Lung (tissue), 12 donors: Measurements from ENCODE around the gene EMC8. TPM values are rescaled to one million over a fixed set of nuclear protein-coding genes. Genes with fewer than 3 reads are reported as not detected.

ENCODE experiments used
- ATAC-seq: fragments of 200-7000 bp; cut with Tn5 transposase; one replicate; pipeline ENCODE4 v1.9.1; 2020; ENCODE audit warnings: moderate number of reproducible peaks; ENCODE audit not compliant: insufficient read depth, low FRiP score
- DNase-seq, 3 donors: peaks; one replicate each; pipeline ENCODE4 v3.0.0-alpha.2; 2013 to 2017
- H3K27ac ChIP-seq, 2 donors: one replicate each; pipeline ENCODE4 v1.5.1; 2013; ENCODE audit warnings: mild to moderate bottlenecking in 2 of 2, moderate library complexity in 2 of 2, control low read depth in 1 of 2, inconsistent platforms in 1 of 2, low read depth in 1 of 2, low read length in 1 of 2
- H3K27me3 ChIP-seq, 3 donors: one replicate each; pipeline ENCODE4 v1.5.1; 2013; ENCODE audit warnings: low read length in 2 of 3; ENCODE audit not compliant: control insufficient read depth in 3 of 3, insufficient read depth in 3 of 3
- H3K36me3 ChIP-seq, 4 donors: one replicate each; pipeline ENCODE4 v1.5.1; 2013; ENCODE audit warnings: low read length in 4 of 4, mild to moderate bottlenecking in 1 of 4, moderate library complexity in 1 of 4; ENCODE audit not compliant: control insufficient read depth in 4 of 4, insufficient read depth in 4 of 4
- H3K4me1 ChIP-seq, 5 donors: one replicate each; pipeline ENCODE4 v1.5.1; 2013; ENCODE audit warnings: low read length in 5 of 5, mild to moderate bottlenecking in 2 of 5, moderate library complexity in 1 of 5; ENCODE audit not compliant: control insufficient read depth in 5 of 5, insufficient read depth in 5 of 5
- H3K4me3 ChIP-seq: one replicate; pipeline ENCODE4 v1.5.1; 2013; ENCODE audit warnings: mild to moderate bottlenecking, control low read depth, moderate library complexity
- H3K9ac ChIP-seq, 2 donors: one replicate each; pipeline ENCODE4 v1.5.1; 2013; ENCODE audit warnings: low read length in 2 of 2, control low read depth in 1 of 2; ENCODE audit not compliant: insufficient read depth in 1 of 2
- H3K9me3 ChIP-seq, 4 donors: one replicate each; pipeline ENCODE4 v1.5.1; 2013; ENCODE audit warnings: low read length in 3 of 4, mild to moderate bottlenecking in 1 of 4, moderate library complexity in 1 of 4; ENCODE audit not compliant: control insufficient read depth in 4 of 4, insufficient read depth in 3 of 4
- WGBS, 2 donors: extraction: QIAGEN DNeasy Blood & Tissue Kit; methylation state at CpG; one replicate each; pipeline ENCODE4 v1.1.7; 2013; 5-methylcytosine and 5-hydroxymethylcytosine counted together
- polyA plus RNA-seq, 2 donors: library from polyadenylated mRNA; stranded (reverse); fragments of 200-250 nt; gene quantifications; one replicate each; pipeline ENCODE4 v1.2.1, GENCODE V29; 2013
- total RNA-seq, 2 donors: library from RNA; depleted of rRNA in 1 of 2; stranded (reverse); fragments of >200 nt in 1 of 2; gene quantifications; one replicate each; pipeline ENCODE4 v1.2.1, GENCODE V29; 2014 to 2021
- TF ChIP-seq, protein P1 (sequence below): IDR thresholded peaks from 2 replicates; pipeline ENCODE4 v1.5.1; 2012; ENCODE audit warnings: mild to moderate bottlenecking; ENCODE audit errors: control extremely low read depth, extremely low read depth
- donor health status: control.
- donor health status: control.
- donor health status: Bipolar disorder and iron deficiency.
- donor health status: healthy.
- donor health status: DM: yes; HTN: yes; CAD: no.

The EMC8 gene
- total and polyA plus RNA-seq, 4 donors, result 10.5 to 26.8 (median 17.5) TPM

DNA sequence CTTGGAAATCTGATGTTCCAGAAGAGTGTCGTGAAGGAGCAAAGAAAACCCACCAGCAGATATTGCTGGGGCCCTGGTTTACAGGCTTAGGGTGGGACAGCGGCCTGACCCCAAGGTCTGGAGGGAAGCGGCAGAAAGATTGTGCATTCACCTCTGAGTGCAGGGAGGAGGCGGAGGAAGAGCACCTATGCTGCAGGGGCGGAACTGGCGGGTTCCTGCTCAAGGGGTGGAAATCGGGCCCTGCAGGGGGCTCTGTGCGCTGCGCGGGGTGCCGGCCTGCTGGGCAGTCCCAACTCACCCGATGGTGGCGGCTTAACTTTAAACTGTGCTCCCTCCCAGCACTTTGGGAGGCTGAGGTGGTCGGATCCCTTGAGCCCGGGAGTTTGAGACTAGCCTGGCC lies 47.7 kb upstream of the EMC8 start:
- H3K9me3 ChIP-seq, result no peaks in the 10 kb centered on the region
- TF ChIP-seq, protein P1, sequence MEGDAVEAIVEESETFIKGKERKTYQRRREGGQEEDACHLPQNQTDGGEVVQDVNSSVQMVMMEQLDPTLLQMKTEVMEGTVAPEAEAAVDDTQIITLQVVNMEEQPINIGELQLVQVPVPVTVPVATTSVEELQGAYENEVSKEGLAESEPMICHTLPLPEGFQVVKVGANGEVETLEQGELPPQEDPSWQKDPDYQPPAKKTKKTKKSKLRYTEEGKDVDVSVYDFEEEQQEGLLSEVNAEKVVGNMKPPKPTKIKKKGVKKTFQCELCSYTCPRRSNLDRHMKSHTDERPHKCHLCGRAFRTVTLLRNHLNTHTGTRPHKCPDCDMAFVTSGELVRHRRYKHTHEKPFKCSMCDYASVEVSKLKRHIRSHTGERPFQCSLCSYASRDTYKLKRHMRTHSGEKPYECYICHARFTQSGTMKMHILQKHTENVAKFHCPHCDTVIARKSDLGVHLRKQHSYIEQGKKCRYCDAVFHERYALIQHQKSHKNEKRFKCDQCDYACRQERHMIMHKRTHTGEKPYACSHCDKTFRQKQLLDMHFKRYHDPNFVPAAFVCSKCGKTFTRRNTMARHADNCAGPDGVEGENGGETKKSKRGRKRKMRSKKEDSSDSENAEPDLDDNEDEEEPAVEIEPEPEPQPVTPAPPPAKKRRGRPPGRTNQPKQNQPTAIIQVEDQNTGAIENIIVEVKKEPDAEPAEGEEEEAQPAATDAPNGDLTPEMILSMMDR, result no peak
- 81 to 83% methylated on average over 15 of the region's 15 CpGs for WGBS, 2 donors
- ATAC-seq (no peak), DNase-seq (no peak)
- peaks cover 0 to 13% (median 8%) of the 10 kb centered on the region in 5 donors for H3K4me1 ChIP-seq
- peaks cover 0 to 3% (median 0%) of the 10 kb centered on the region in 3 donors for H3K27me3 ChIP-seq
- no peak overlapping the region for H3K4me3 ChIP-seq
- no peak overlapping the region for H3K27ac ChIP-seq
- H3K36me3 ChIP-seq, result no peaks in the 10 kb centered on the region
- H3K9ac ChIP-seq, result no peak overlapping the region

DNA sequence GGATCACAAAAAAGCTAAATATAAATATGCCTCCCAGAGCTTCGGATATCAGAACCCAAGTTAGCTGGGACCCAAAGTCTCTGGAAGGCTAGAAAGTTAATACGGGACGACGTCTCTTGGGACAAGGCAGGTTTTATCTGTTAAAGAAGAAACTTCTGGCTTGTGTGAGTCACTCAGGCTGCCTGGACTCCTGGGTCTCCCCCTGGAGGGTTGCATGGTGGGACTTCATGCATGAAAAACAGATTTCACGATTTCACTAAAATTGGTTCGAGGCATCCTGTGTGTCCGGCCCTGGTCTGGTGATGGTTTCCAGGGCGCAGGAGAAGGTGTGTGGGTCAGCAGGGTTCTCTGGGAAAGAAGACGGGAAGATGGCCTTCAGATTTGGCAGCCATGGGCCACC lies 47.1 kb upstream of the EMC8 start:
- no peak for DNase-seq
- TF ChIP-seq, protein P1, result no peak
- no peak overlapping the region for H3K9ac ChIP-seq
- H3K36me3 ChIP-seq, result no peaks in the 10 kb centered on the region
- no peak overlapping the region for H3K4me3 ChIP-seq
- ATAC-seq, result no peak
- H3K4me1 ChIP-seq, result peaks cover 0 to 13% (median 8%) of the 10 kb centered on the region in 5 donors
- WGBS, 2 donors, result 94 to 95% methylated on average over 9 of the region's 9 CpGs
- no peak overlapping the region for H3K27ac ChIP-seq
- no peaks in the 10 kb centered on the region for H3K9me3 ChIP-seq
- peaks cover 0 to under 1% (median 0%) of the 10 kb centered on the region in 3 donors for H3K27me3 ChIP-seq

DNA sequence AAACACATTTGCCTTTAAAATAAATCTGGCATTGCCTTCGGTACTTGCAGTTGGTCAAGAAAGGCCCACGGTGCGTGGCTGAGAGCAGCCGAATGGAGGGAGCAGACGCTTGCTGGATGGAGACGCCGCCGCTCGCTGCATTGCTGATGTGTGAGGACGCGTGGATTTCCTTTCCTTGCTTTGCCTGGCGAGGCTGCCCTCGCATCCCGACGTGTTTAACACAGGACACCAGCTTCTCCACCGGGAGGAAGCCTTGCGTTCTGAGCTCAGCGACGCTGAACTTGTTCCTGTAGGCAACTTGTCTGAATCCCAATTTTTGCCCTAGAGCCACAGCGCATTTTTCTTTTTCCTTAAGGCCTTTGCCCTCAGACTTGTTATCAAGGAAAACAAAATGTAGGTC lies 45.9 kb upstream of the EMC8 start:
- Histone ChIP-seq H3K9ac (no peak overlapping the region), H3K27me3 (no peaks in the 10 kb centered on the region), H3K36me3 (no peaks in the 10 kb centered on the region), H3K4me1 (peaks cover 0 to 13% (median 8%) of the 10 kb centered on the region in 5 donors), H3K27ac (no peak overlapping the region), H3K4me3 (no peak overlapping the region), H3K9me3 (no peaks in the 10 kb centered on the region)
- ATAC-seq (no peak), DNase-seq (peak in 1 of 3 donors; percentile 32)
- TF ChIP-seq, protein P1, result no peak
- 67 to 77% methylated on average over 20 of the region's 20 CpGs for WGBS, 2 donors

DNA sequence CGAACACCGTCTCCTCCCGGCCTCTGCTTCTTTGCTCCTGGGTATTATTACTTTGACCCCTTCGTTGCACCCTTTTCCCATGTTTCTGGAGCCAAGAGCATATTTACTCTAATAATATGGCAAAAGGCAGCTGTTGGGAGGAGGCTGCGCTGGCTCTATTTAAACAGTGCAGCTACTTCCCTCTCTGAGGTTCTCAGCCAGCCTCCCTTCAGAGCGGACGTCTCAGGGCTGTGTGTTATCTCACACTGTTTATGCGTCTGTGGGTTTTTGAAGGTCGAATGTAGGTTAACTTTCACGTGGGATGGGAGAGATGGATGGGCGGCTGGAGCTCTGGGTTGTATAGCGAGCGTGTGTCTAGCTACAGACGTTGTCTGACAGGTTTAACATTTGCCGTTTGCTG lies 45.4 kb upstream of the EMC8 start:
- no peaks in the 10 kb centered on the region for H3K9me3 ChIP-seq
- 12 to 13% methylated on average over 15 of the region's 15 CpGs for WGBS, 2 donors
- no peak overlapping the region for H3K9ac ChIP-seq
- no peak overlapping the region for H3K27ac ChIP-seq
- H3K27me3 ChIP-seq, result no peaks in the 10 kb centered on the region
- H3K4me1 ChIP-seq, result peaks cover 0 to 13% (median 8%) of the 10 kb centered on the region in 5 donors
- no peak overlapping the region for H3K4me3 ChIP-seq
- no peak for ATAC-seq
- H3K36me3 ChIP-seq, result no peaks in the 10 kb centered on the region
- peak; percentile 54 to 84 (median 72) for DNase-seq
- TF ChIP-seq, protein P1, result no peak
